B cell (primary cell): Measurements from ENCODE around the gene DNAH3. TPM values are rescaled to one million over a fixed set of nuclear protein-coding genes. Genes with fewer than 3 reads are reported as not detected.

Source experiments
- ATAC-seq: fragments of 200-7000 bp; cut with Tn5 transposase; one replicate; pipeline ENCODE4 v1.10.0; 2021; ENCODE audit warnings: low read depth, mild to moderate bottlenecking, moderate number of reproducible peaks, moderate library complexity
- CTCF ChIA-PET: fragments of 350-600 bp; sonication (Branson Sonifier 250); formaldehyde crosslinking; loops from one replicate; lab custom pipeline; 2021; ENCODE audit warnings: antibody characterized with exemption, inconsistent platforms; lab: Charles Lee
- POLR2A ChIA-PET: fragments of 350-600 bp; sonication (Branson Sonifier 250); formaldehyde crosslinking; loops from one replicate; lab custom pipeline; 2021; ENCODE audit warnings: antibody characterized with exemption; lab: Charles Lee
- DNase-seq: peaks from one replicate; pipeline ENCODE4 v3.0.0; 2013
- H2AFZ ChIP-seq: 2 replicates; pipeline ENCODE4 v1.6.1; 2012; ENCODE audit warnings: mild to moderate bottlenecking, low read depth, low read length; ENCODE audit not compliant: insufficient read depth, poor library complexity, severe bottlenecking
- H3K27ac ChIP-seq, 2 donors: 1 replicate in 1 of 2; 2 replicates in 1 of 2; pipeline ENCODE4 v1.5.1; 2012 to 2013; ENCODE audit warnings: low read length in 2 of 2, mild to moderate bottlenecking in 2 of 2, moderate library complexity in 1 of 2
- H3K27me3 ChIP-seq, 4 experiments: fragments of 200-600 bp in 1 of 4; sonication (generic) in 1 of 4; replicated peaks in 1 of 4; 1 replicate in 2 of 4; 2 replicates in 2 of 4; pipeline versions ENCODE4 v1.6.1 to v1.7.0; 2013 to 2016; ENCODE audit warnings: low read length in 3 of 4, mild to moderate bottlenecking in 2 of 4, mixed read lengths in 1 of 4, moderate library complexity in 1 of 4; ENCODE audit not compliant: insufficient read depth in 4 of 4, control insufficient read depth in 3 of 4; ENCODE audit errors: control extremely low read depth in 1 of 4
- H3K36me3 ChIP-seq, 2 experiments: replicated peaks in 1 of 2; 1 replicate in 1 of 2; 2 replicates in 1 of 2; pipeline versions ENCODE4 v1.6.1 to v1.7.1; 2013; ENCODE audit warnings: low read length in 1 of 2; ENCODE audit not compliant: insufficient read depth in 2 of 2, control insufficient read depth in 1 of 2; ENCODE audit errors: control extremely low read depth in 1 of 2, extremely low read depth in 1 of 2
- H3K4me1 ChIP-seq, 2 donors: fragments of 200-600 bp in 1 of 2; sonication (generic) in 1 of 2; 1 replicate in 1 of 2; 2 replicates in 1 of 2; pipeline versions ENCODE4 v1.5.1 to v1.6.1; 2013 to 2017; ENCODE audit warnings: low read length in 2 of 2; ENCODE audit not compliant: control insufficient read depth in 2 of 2, insufficient read depth in 2 of 2
- H3K4me2 ChIP-seq: replicated peaks from 2 replicates; pipeline ENCODE3; 2012; ENCODE audit warnings: mild to moderate bottlenecking, low read depth, low read length; ENCODE audit not compliant: poor library complexity, severe bottlenecking
- H3K4me3 ChIP-seq, 5 experiments: fragments of 200-600 bp in 1 of 5; sonication (generic) in 1 of 5; 1 replicate in 3 of 5; 2 replicates in 2 of 5; pipeline versions ENCODE4 v1.5.1 to v1.7.0; 2011 to 2016; ENCODE audit warnings: low read length in 4 of 5, mild to moderate bottlenecking in 4 of 5, low read depth in 2 of 5, control low read depth in 1 of 5, moderate library complexity in 1 of 5; ENCODE audit not compliant: insufficient read depth in 1 of 5; ENCODE audit errors: control extremely low read depth in 1 of 5, extremely low read depth in 1 of 5
- H3K79me2 ChIP-seq: fragments of 200-600 bp; sonication (generic); one replicate; pipeline ENCODE4 v1.6.0; 2016; ENCODE audit warnings: low read length; ENCODE audit not compliant: control insufficient read depth, insufficient read depth
- H3K9ac ChIP-seq: fragments of 200-600 bp; sonication (generic); 2 replicates; pipeline ENCODE4 v1.6.1; 2017; ENCODE audit warnings: mild to moderate bottlenecking, low read length, moderate library complexity
- H3K9me3 ChIP-seq, 3 donors: one replicate each; pipeline versions ENCODE4 v1.6.1 to v1.7.1; 2013; ENCODE audit warnings: low read length in 2 of 3; ENCODE audit not compliant: control insufficient read depth in 2 of 3, insufficient read depth in 1 of 3; ENCODE audit errors: control extremely low read depth in 1 of 3
- H4K20me1 ChIP-seq: 2 replicates; pipeline ENCODE4 v1.6.0; 2012; ENCODE audit warnings: mild to moderate bottlenecking, low read length; ENCODE audit not compliant: insufficient read depth, control insufficient read depth, poor library complexity, severe bottlenecking
- H3K27ac Mint-ChIP-seq: one replicate; pipeline ENCODE4 v1.8.0; 2021; ENCODE audit warnings: mixed read lengths
- H3K27me3 Mint-ChIP-seq: one replicate; pipeline ENCODE4 v1.8.0; 2021; ENCODE audit warnings: mixed read lengths
- H3K4me1 Mint-ChIP-seq: one replicate; pipeline ENCODE4 v1.8.0; 2021; ENCODE audit warnings: mixed read lengths
- H3K4me3 Mint-ChIP-seq: one replicate; pipeline ENCODE4 v1.8.0; 2021; ENCODE audit warnings: mixed read lengths
- H3K9me3 Mint-ChIP-seq: one replicate; pipeline ENCODE4 v1.8.0; 2022; ENCODE audit warnings: mixed read lengths; ENCODE audit not compliant: insufficient read depth
- EZH2 ChIP-seq: IDR thresholded peaks from 2 replicates; pipeline ENCODE4 v1.6.1; 2012; ENCODE audit warnings: borderline replicate concordance, low read depth, mild to moderate bottlenecking, moderate library complexity, low read length; ENCODE audit not compliant: insufficient read depth, poor library complexity, severe bottlenecking
- WGBS: methylation state at CpG from one replicate; pipeline ENCODE4 v1.1.5; 2013; ENCODE audit warnings: missing lambda C conversion rate; ENCODE audit not compliant: insufficient coverage; 5-methylcytosine and 5-hydroxymethylcytosine counted together
- intact Hi-C: fragments of 100-400 bp; cut with micrococcal nuclease; formaldehyde crosslinking; loops from one replicate; pipeline ENCODE4 v1.10.0; 2022
- polyA plus RNA-seq: library from polyadenylated mRNA; depleted of rRNA; stranded (reverse); fragments of >200 nt; gene quantifications from 2 replicates; pipeline ENCODE4 v1.2.3, GENCODE V29; 2012
- total RNA-seq, 2 donors: library from RNA; stranded (reverse); fragments of 120-200 nt in 1 of 2; gene quantifications; 1 replicate in 1 of 2; 2 replicates in 1 of 2; pipeline versions ENCODE4 v1.2.3 to v1.2.4, GENCODE V29; 2013 to 2022
- TF ChIP-seq, protein P1 (sequence below): fragments of 200-600 bp; IDR thresholded peaks from one replicate; pipeline ENCODE4 v1.8.0; 2022; ENCODE audit warnings: antibody characterized with exemption, mild to moderate bottlenecking

DNAH3 gene
- total and polyA plus RNA-seq, 2 donors (not counting 1 experiment from before 2014, with no cell fraction given), result not detected

DNA sequence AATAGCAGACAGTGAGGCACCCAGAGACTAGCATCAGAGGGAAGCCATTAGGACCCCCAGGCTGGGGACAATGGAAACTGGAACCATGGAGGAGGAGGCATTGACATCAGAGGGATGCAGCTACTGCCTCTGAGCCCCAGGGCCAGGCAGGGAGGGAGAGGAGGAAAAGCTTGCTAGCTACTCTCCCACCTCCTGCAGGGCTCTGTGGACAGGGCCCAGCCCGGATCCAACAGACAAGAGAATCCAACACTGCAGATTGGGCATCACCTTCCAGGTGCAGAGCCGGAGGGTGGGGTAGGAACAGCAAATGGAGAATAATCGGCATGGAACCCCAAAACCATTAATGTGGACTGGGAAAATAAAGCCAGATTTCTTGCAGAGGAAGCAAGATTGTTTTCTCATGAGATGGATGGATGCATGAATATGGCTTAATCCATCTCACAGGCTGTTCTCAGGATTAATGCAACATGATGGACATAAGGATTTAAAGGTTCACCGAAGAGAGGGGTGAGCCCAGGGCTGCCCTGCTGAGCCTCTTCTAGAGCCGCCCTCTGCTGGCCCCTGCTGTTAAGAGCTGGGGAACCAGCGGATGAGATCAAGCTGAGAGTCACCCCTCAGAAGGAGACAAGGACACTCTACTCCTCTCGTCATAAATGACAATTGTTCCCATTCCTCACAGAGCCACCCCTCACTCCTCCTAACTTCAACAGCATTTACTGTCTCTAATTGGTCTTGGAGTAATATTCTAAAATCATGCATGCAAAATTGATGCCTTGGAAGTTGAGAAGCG, 48.8 kb downstream of the DNAH3 start:
- no peaks in the 10 kb centered on the region for H3K9me3 ChIP-seq
- TF ChIP-seq, protein P1, sequence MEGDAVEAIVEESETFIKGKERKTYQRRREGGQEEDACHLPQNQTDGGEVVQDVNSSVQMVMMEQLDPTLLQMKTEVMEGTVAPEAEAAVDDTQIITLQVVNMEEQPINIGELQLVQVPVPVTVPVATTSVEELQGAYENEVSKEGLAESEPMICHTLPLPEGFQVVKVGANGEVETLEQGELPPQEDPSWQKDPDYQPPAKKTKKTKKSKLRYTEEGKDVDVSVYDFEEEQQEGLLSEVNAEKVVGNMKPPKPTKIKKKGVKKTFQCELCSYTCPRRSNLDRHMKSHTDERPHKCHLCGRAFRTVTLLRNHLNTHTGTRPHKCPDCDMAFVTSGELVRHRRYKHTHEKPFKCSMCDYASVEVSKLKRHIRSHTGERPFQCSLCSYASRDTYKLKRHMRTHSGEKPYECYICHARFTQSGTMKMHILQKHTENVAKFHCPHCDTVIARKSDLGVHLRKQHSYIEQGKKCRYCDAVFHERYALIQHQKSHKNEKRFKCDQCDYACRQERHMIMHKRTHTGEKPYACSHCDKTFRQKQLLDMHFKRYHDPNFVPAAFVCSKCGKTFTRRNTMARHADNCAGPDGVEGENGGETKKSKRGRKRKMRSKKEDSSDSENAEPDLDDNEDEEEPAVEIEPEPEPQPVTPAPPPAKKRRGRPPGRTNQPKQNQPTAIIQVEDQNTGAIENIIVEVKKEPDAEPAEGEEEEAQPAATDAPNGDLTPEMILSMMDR, result no peak
- no peak for TF ChIP-seq EZH2
- POLR2A ChIA-PET, result no interaction called here
- no peaks in the 10 kb centered on the region for H3K4me1 ChIP-seq
- H3K9ac ChIP-seq, result no peak overlapping the region
- no peaks in the 10 kb centered on the region for H3K4me1 Mint-ChIP-seq
- DNase-seq, result peak; percentile 21
- H2AFZ ChIP-seq, result no peak overlapping the region
- no peak overlapping the region for H3K4me2 ChIP-seq
- no peaks in the 10 kb centered on the region for H3K79me2 ChIP-seq
- H3K4me3 Mint-ChIP-seq, result no peak overlapping the region
- no peak overlapping the region for H3K4me3 ChIP-seq
- CTCF ChIA-PET, result interaction anchor here (4.0 kb wide), 1 partner anchor 252 kb away, joined by 33 read pairs; no protein-coding TSS in a partner anchor
- H3K9me3 Mint-ChIP-seq, result no peaks in the 10 kb centered on the region
- 82% methylated on average over 5 of the region's 8 CpGs for WGBS
- no peak overlapping the region for H3K27ac Mint-ChIP-seq
- H3K27me3 ChIP-seq, result peaks cover 0 to 11% (median 5%) of the 10 kb centered on the region in 4 experiments
- intact Hi-C loops, result loop anchor here (5.0 kb wide), 1 partner anchor 250 kb away; no protein-coding TSS in a partner anchor
- H4K20me1 ChIP-seq, result no peaks in the 10 kb centered on the region
- no peaks in the 10 kb centered on the region for H3K36me3 ChIP-seq
- no peak overlapping the region for H3K27ac ChIP-seq
- peaks cover 41% of the 10 kb centered on the region for H3K27me3 Mint-ChIP-seq
- ATAC-seq, result no peak

DNA sequence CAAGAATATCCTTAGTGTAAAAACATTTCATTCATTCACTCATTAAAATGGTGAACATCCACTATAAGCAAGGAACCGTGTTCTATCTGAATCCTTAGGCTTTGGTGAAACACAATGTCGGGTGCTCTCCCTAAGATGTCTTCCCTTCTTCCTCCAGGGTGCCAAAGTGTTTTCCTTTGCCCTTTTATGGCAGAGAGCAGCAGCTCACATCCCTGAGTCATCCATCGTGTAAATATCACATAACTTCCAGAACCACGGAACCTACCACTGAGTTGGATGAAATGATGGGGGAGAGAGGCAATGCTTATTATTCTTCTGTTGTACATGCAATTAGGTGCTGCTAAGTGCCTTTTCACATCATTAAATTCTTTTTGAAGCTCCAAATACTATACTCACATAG, 50.2 kb downstream of the DNAH3 start:
- ChIA-PET CTCF (interaction anchor here (1.0 to 4.0 kb wide), 3 partner anchors 20 to 273 kb away, joined by 3 to 33 read pairs (median 3); no protein-coding TSS in a partner anchor), POLR2A (no interaction called here)
- Histone ChIP-seq H3K9me3 (no peaks in the 10 kb centered on the region), H3K4me3 (no peak overlapping the region), H3K4me2 (no peak overlapping the region), H3K27me3 (peaks cover 0 to 11% (median 5%) of the 10 kb centered on the region in 4 experiments), H3K79me2 (no peaks in the 10 kb centered on the region), H3K4me1 (no peaks in the 10 kb centered on the region), H3K27ac (no peak overlapping the region), H3K9ac (no peak overlapping the region), H3K36me3 (no peaks in the 10 kb centered on the region), H4K20me1 (no peaks in the 10 kb centered on the region), H2AFZ (no peak overlapping the region)
- intact Hi-C loops, result loop anchor here (5.0 kb wide), 1 partner anchor 248 kb away; no protein-coding TSS in a partner anchor
- no peak for TF ChIP-seq EZH2
- ATAC-seq, result no peak
- no peak overlapping the region for H3K4me3 Mint-ChIP-seq
- peaks cover 40% of the 10 kb centered on the region for H3K27me3 Mint-ChIP-seq
- no peak for DNase-seq
- WGBS, result 86% methylated on average over 2 of the region's 4 CpGs
- no peak overlapping the region for H3K27ac Mint-ChIP-seq
- H3K4me1 Mint-ChIP-seq, result no peaks in the 10 kb centered on the region
- no peaks in the 10 kb centered on the region for H3K9me3 Mint-ChIP-seq
